ENCODE data around the gene COL8A2.
"Not testable (repeated sequence)": the region's sequence is repeated elsewhere in the genome, so short reads cannot be mapped to it uniquely, and the experiment has no call there.

The COL8A2 gene

DNA sequence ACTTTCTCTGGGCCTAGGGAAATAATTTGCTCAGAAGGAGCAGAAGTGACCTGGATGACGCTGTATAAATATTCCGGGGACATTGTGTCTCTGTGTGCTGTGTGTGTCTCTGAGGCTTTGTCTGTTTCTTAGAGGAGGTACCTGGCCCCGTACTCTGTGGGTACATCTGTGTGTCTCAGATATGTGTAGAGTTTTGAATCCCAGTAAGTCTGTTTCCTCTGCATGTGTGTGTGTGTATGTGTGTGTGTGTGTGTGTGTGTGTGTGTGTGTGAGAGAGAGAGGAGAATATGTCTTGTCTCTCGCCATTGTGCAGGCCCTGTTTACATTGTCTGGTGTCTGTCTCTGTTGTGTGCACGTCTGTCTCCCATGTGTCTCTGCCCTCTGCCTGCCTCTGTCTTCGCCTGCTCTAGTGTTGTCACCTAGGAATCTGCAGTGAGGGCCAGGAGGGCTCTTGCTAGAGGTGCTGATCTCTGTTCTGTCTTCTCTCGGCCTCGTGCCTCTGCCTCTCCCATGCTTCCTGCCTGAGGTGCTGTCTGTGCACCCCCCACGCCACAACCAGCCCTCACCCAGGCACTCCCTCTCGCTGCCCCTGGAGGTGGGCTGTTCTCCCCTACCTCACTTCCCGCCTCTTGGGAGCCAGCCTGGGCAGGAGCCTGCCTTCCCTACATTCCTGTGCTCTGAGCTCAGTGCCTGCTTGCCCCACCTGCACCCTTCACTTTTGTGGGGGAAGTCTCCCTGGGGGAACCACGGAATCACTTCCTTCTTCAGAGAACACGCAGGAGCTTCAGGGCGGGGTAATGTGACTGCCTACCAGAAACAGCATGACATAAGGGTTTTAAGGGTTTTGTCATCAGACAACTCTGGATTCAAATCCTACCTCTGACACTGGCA is 36.9 kb upstream of the COL8A2 start:
- peak overlapping the region; percentile 52 for H3K4me3 ChIP-seq (replicated peaks; ENCODE audit: low read depth, low read length)
- TF ChIP-seq, protein P1, sequence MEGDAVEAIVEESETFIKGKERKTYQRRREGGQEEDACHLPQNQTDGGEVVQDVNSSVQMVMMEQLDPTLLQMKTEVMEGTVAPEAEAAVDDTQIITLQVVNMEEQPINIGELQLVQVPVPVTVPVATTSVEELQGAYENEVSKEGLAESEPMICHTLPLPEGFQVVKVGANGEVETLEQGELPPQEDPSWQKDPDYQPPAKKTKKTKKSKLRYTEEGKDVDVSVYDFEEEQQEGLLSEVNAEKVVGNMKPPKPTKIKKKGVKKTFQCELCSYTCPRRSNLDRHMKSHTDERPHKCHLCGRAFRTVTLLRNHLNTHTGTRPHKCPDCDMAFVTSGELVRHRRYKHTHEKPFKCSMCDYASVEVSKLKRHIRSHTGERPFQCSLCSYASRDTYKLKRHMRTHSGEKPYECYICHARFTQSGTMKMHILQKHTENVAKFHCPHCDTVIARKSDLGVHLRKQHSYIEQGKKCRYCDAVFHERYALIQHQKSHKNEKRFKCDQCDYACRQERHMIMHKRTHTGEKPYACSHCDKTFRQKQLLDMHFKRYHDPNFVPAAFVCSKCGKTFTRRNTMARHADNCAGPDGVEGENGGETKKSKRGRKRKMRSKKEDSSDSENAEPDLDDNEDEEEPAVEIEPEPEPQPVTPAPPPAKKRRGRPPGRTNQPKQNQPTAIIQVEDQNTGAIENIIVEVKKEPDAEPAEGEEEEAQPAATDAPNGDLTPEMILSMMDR (IDR thresholded peaks at IDR 0.05; ENCODE audit: low read depth, low read length, missing control alignments) = no peak
- DNase-seq (ENCODE audit: extremely low read depth, low read depth) = no peak

DNA sequence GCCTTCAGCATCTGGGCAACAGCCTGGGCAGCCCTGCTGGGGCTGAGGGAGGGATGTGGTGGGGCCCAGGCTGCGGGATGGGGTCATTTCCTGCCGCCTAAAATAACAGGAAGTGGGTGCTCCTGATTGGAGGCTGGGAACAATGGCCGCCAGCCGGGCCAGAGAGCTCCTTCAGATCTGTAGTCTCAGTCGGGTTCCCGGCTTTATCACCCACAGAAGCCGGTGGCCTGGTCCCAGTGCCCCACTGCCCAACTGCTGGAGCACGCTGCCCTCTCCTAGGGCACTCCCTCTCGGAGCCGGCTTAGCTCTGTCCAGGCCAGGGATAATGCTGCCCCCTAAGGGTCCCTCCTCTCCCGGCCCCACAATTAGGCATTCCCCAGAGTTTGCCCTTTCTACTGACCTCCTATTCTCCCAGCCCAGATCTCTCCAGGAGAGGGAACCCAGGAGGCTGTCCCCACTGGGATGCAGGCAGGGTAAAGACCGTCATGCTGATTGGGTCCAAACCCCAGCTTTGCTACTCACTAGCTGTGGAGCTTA is 36.0 kb upstream of the COL8A2 start:
- no peak for DNase-seq (ENCODE audit: extremely low read depth, low read depth)
- peak overlapping the region; percentile 52 for H3K4me3 ChIP-seq (replicated peaks; ENCODE audit: low read depth, low read length)
- TF ChIP-seq, protein P1 (IDR thresholded peaks at IDR 0.05; ENCODE audit: low read depth, low read length, missing control alignments) = peak; percentile 53

- H3K4me3 ChIP-seq (replicated peaks; ENCODE audit: low read depth, low read length) = peak overlapping the region; percentile 52
- no peak for DNase-seq (ENCODE audit: extremely low read depth, low read depth)
- TF ChIP-seq, protein P1 (IDR thresholded peaks at IDR 0.05; ENCODE audit: low read depth, low read length, missing control alignments) = no peak
These were observed 35.4 kb upstream of the COL8A2 start for GRCh38 chr1:36160388-36160948.

GRCh38 chr1:36159614-36160387 is 34.8 kb upstream of the COL8A2 start:
- peak overlapping the region; percentile 52 for H3K4me3 ChIP-seq (replicated peaks; ENCODE audit: low read depth, low read length)

GRCh38 chr1:36158827-36159252 is 33.8 kb upstream of the COL8A2 start:
- H3K4me3 ChIP-seq (replicated peaks; ENCODE audit: low read depth, low read length) = peak overlapping the region; percentile 89
- DNase-seq (ENCODE audit: extremely low read depth, low read depth) = not testable (repeated sequence)

More at GRCh38 chr1:36159614-36160387, 34.8 kb upstream of the COL8A2 start:
- DNase-seq (ENCODE audit: extremely low read depth, low read depth) = no peak
- TF ChIP-seq, protein P1 (IDR thresholded peaks at IDR 0.05; ENCODE audit: low read depth, low read length, missing control alignments) = no peak

DNA sequence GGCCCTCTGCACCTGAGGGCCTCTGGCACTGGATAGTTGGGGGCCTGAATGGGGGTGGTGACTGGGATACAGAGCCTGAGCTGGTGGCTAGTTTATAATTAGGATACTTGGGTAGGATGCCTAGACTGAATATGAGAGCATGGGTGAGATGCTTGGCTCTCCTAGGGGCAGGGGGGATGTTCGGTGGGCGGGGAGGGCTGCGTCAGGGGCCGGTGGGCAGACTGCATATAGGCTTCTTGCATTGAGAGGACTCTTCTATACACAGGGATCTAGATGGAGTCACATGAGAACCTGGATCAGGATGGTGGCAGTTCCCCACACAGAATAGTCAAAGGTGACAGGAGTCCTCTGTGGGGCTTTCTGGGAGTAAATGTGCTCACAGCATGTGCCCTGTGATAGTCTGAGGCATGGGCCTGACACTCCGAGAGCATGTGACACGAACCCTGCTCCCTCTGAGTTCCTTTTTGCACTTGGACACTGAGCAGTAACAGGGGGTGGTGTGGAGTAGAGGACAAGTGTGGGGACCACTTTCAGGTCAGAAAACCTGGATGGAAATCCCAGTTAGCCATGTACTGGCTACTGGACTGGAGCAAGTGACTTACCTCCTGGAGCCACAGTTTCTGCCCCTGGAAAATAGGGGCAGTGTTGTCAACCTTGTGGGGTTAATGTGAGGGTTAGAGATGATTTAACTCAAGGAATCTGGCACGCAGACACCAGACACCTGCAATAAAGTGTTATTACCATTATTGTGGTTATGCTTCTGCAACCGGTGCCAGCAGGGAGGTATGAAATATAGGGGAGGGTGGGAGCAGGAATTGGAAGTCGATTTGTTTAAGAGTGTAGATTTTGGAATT is 33.2 kb upstream of the COL8A2 start:
- no peak for DNase-seq (ENCODE audit: extremely low read depth, low read depth)
- TF ChIP-seq, protein P1 (IDR thresholded peaks at IDR 0.05; ENCODE audit: low read depth, low read length, missing control alignments) = no peak
- H3K4me3 ChIP-seq (replicated peaks; ENCODE audit: low read depth, low read length) = peak overlapping the region; percentile 89

Measured in HFF-Myc (cell line).